ENCODE data around the gene ABCF2.

The ABCF2 gene

GRCh38 chr7:151191544-151191943, 35.5 kb downstream of the ABCF2 start:
- no peak for DNase-seq

- DNase-seq, result no peak
These were observed 38.0 kb downstream of the ABCF2 start for GRCh38 chr7:151189038-151189437.

GRCh38 chr7:151188252-151188542, 38.8 kb downstream of the ABCF2 start:
- DNase-seq, result no peak

GRCh38 chr7:151187409-151188251, 39.4 kb downstream of the ABCF2 start:
- DNase-seq, result no peak

- no peak for DNase-seq
These were observed 40.2 kb downstream of the ABCF2 start, which contains the start of gene ASB10 for GRCh38 chr7:151186640-151187408. Gene ASB10 (minus strand): TSS chr7:151187250. CDS start chr7:151187130, 120 bp downstream.

- DNase-seq, result no peak
These were observed 41.0 kb downstream of the ABCF2 start for GRCh38 chr7:151185762-151186639.

- DNase-seq, result no peak
These were observed 46.0 kb downstream of the ABCF2 start for GRCh38 chr7:151181011-151181431.

- DNase-seq, result no peak
These were observed 47.1 kb downstream of the ABCF2 start for GRCh38 chr7:151179946-151180345.

- no peak for DNase-seq
These were observed 47.6 kb downstream of the ABCF2 start for GRCh38 chr7:151179287-151179860.

- DNase-seq, result no peak
These were observed 48.2 kb downstream of the ABCF2 start for GRCh38 chr7:151178831-151179230.

- no peak for DNase-seq
These were observed 48.8 kb downstream of the ABCF2 start for GRCh38 chr7:151178236-151178635.

GRCh38 chr7:151177310-151177709, 49.7 kb downstream of the ABCF2 start:
- no peak for DNase-seq

- no peak for DNase-seq
These were observed 50.6 kb downstream of the ABCF2 start for GRCh38 chr7:151176401-151176800.

GRCh38 chr7:151175793-151176311, 51.2 kb downstream of the ABCF2 start:
- DNase-seq, result no peak

- DNase-seq, result no peak
These were observed 51.8 kb downstream of the ABCF2 start for GRCh38 chr7:151175047-151175792.

- DNase-seq, result no peak
These were observed 52.6 kb downstream of the ABCF2 start for GRCh38 chr7:151174246-151175046.

GRCh38 chr7:151173386-151174245, 53.4 kb downstream of the ABCF2 start:
- no peak for DNase-seq

GRCh38 chr7:151172273-151173141, 54.5 kb downstream of the ABCF2 start:
- peak; percentile 68 for DNase-seq

- no peak for DNase-seq
These were observed 58.2 kb downstream of the ABCF2 start for GRCh38 chr7:151168787-151169162.
